MCF 10A (cell line): ENCODE measurements around the gene UNC5A. TPM values are rescaled to one million over a fixed set of nuclear protein-coding genes. Genes with fewer than 3 reads are reported as not detected.

Experiments
- BruUV-seq: library from RNA; stranded (reverse); fragments of 400-500 nt; replicated peaks from 2 replicates; lab custom pipeline; 2021; lab: Mats Ljungman, UMichigan
- CTCF ChIA-PET: fragments of 300-600 bp; sonication (Branson Sonifier 250); formaldehyde crosslinking; extraction: SDS; loops from one replicate; lab custom pipeline; 2021; ENCODE audit warnings: antibody characterized with exemption, inconsistent platforms; lab: Yijun Ruan, JAX
- POLR2A ChIA-PET: fragments of 300-600, 350-650 bp; sonication (Branson Sonifier 250); formaldehyde crosslinking; extraction: SDS; loops from one replicate; lab custom pipeline; 2020; ENCODE audit warnings: antibody characterized with exemption, inconsistent platforms; lab: Yijun Ruan, JAX
- DNase-seq: peaks from one replicate; pipeline ENCODE4 v3.0.0-alpha.2; 2018; ENCODE audit not compliant: unreplicated experiment
- H3K27ac Mint-ChIP-seq: one replicate; pipeline ENCODE4 v1.8.0; 2022; ENCODE audit warnings: mild to moderate bottlenecking, low read depth, mixed read lengths; ENCODE audit not compliant: unreplicated experiment
- H3K27me3 Mint-ChIP-seq: one replicate; pipeline ENCODE4 v1.8.0; 2022; ENCODE audit warnings: mixed read lengths; ENCODE audit not compliant: insufficient read depth, unreplicated experiment
- H3K36me3 Mint-ChIP-seq: one replicate; pipeline ENCODE4 v1.8.0; 2022; ENCODE audit warnings: mild to moderate bottlenecking, moderate library complexity, mixed read lengths; ENCODE audit not compliant: insufficient read depth, unreplicated experiment
- H3K4me1 Mint-ChIP-seq: one replicate; pipeline ENCODE4 v1.8.0; 2022; ENCODE audit warnings: mixed read lengths; ENCODE audit not compliant: insufficient read depth, unreplicated experiment
- H3K4me3 Mint-ChIP-seq: one replicate; pipeline ENCODE4 v1.8.0; 2022; ENCODE audit warnings: mild to moderate bottlenecking, moderate library complexity, mixed read lengths; ENCODE audit not compliant: unreplicated experiment
- H3K9me3 Mint-ChIP-seq: one replicate; pipeline ENCODE4 v1.8.0; 2022; ENCODE audit warnings: mixed read lengths; ENCODE audit not compliant: unreplicated experiment
- intact Hi-C: fragments of 100-400 bp; cut with micrococcal nuclease; formaldehyde crosslinking; loops from 2 replicates; pipeline ENCODE4 v1.14.1; 2022
- total RNA-seq: library from RNA; stranded (reverse); gene quantifications from 2 replicates; pipeline ENCODE4 v1.2.3, GENCODE V29; 2022
- TF ChIP-seq, protein P1 (sequence below): fragments of 200-600 bp; IDR thresholded peaks from one replicate; pipeline ENCODE4 v1.8.0; 2022; ENCODE audit warnings: antibody characterized with exemption, mild to moderate bottlenecking; ENCODE audit not compliant: unreplicated experiment

The UNC5A gene
- total RNA-seq, 1 experiment from 2014 or later, result 0.51 TPM

DNA sequence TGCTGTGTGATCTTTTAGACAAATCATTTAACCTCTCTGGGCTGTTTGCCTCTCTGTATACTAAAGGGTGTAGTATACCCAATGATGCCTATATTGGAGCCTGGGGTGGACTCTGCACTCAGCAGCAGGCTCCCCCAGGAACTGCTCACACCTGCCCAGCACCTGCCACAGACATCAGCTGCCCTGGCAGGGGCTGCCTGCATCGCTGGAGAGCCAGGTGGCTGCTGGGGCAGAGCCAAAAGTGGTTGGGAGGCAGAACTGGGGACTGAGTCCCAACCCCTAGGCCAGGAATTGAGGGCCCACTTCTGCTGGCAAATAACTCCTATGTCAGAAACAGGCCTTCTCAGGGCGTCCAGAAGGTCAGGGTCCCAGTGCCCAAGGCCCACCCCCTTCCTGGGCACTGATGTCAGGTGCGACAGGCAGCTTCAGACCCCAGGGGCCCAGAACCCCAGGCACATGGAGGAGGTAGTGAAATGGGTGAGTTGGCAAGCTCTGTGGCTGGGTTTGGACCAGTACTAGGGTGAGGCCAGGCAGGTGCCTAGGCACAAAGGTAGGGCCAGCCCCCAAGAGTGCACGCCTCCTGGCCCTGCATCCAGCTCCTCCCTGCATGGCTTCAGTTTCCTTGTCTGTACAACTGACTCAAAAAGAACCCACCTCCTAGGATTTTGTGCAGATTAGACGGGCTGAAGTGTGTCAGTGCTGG, 5.8 kb downstream of the UNC5A start:
- peaks cover 2% of the 10 kb centered on the region for H3K4me1 Mint-ChIP-seq
- H3K27me3 Mint-ChIP-seq, result peaks cover 27% of the 10 kb centered on the region
- DNase-seq, result no peak
- no peaks in the 10 kb centered on the region for H3K36me3 Mint-ChIP-seq
- POLR2A ChIA-PET, result no interaction called here
- H3K27ac Mint-ChIP-seq, result no peak overlapping the region
- H3K4me3 Mint-ChIP-seq, result peak overlapping the region; percentile 38
- intact Hi-C loops, result loop anchor here (10.0 kb wide), 1 partner anchor 139 kb away; no protein-coding TSS in a partner anchor
- TF ChIP-seq, protein P1, sequence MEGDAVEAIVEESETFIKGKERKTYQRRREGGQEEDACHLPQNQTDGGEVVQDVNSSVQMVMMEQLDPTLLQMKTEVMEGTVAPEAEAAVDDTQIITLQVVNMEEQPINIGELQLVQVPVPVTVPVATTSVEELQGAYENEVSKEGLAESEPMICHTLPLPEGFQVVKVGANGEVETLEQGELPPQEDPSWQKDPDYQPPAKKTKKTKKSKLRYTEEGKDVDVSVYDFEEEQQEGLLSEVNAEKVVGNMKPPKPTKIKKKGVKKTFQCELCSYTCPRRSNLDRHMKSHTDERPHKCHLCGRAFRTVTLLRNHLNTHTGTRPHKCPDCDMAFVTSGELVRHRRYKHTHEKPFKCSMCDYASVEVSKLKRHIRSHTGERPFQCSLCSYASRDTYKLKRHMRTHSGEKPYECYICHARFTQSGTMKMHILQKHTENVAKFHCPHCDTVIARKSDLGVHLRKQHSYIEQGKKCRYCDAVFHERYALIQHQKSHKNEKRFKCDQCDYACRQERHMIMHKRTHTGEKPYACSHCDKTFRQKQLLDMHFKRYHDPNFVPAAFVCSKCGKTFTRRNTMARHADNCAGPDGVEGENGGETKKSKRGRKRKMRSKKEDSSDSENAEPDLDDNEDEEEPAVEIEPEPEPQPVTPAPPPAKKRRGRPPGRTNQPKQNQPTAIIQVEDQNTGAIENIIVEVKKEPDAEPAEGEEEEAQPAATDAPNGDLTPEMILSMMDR, result no peak
- CTCF ChIA-PET, result interaction anchor here (0.6 kb wide), 2 partner anchors 13 to 997 kb away, joined by 4 to 5 read pairs; no protein-coding TSS in a partner anchor
- H3K9me3 Mint-ChIP-seq, result no peaks in the 10 kb centered on the region
- BruUV-seq, result no TSS peak

DNA sequence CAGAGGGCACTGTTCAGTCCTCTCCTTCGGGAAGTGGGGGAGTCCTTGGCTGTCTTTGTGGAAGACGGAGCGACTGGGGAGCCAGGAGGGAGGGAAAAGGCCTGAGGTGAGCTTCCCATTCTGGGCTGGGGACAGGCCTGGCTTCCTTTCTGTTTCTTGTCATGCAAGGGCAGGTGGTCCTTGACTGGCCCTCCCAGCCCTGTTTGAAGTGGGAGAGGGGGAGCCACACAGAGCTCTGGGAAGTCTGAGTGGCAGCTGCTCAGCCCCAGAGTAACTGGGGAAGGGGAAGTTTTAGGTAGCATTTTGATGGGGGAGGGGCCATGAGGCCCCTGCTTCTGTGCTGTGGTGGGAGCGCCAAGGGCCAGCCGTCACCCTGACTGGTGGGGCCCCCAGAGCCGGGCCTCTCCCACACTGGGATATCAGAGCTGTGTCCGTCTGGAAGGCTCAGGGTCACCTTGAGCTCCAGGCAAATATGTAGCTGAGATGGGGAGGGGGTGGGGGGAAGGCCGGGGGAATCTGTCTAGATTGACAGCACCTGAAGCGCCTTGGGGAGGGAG, 6.5 kb downstream of the UNC5A start:
- TF ChIP-seq, protein P1, result no peak
- peaks cover 1% of the 10 kb centered on the region for H3K4me1 Mint-ChIP-seq
- no peaks in the 10 kb centered on the region for H3K36me3 Mint-ChIP-seq
- ChIA-PET POLR2A (no interaction called here), CTCF (interaction anchor here (0.6 to 0.9 kb wide), 2 partner anchors 159 to 997 kb away, joined by 3 to 4 read pairs; no protein-coding TSS in a partner anchor)
- no peak for DNase-seq
- BruUV-seq, result no TSS peak
- H3K27me3 Mint-ChIP-seq, result peaks cover 20% of the 10 kb centered on the region
- intact Hi-C loops, result loop anchor here (10.0 kb wide), 1 partner anchor 138 kb away; no protein-coding TSS in a partner anchor
- H3K27ac Mint-ChIP-seq, result no peak overlapping the region
- H3K4me3 Mint-ChIP-seq, result peak overlapping the region; percentile 38
- H3K9me3 Mint-ChIP-seq, result no peaks in the 10 kb centered on the region

DNA sequence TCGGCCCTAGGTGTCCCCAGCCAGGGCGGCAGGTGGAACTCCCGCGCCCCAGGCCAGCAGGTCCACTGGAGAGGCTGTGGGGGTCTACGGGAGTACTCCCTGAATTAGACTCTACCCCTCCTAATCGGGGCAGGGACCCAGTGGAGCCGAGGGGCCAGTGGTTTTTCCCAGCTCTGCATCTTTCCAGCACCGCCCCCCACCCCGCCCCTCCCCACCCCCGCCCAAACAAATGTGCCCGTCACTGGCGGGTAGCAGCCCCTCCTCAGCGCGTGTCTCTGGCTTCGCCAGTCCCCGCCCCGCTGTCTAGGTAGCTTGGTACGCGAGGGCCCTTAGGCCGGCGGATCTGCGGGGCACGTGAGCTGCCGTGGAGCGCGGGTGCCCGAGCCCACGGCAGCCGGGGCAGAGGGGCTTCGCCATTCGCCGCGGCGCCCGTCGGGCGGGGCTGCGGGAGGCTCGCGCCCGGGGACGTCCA, 7.0 kb downstream of the UNC5A start:
- DNase-seq, result no peak

More for the DNA sequence above, 7.0 kb downstream of the UNC5A start:
- ChIA-PET CTCF (interaction anchor here (0.9 kb wide), 1 partner anchor 160 kb away, joined by 3 read pairs; no protein-coding TSS in a partner anchor), POLR2A (no interaction called here)
- Mint-ChIP-seq H3K27ac (no peak overlapping the region), H3K27me3 (peaks cover 15% of the 10 kb centered on the region), H3K36me3 (no peaks in the 10 kb centered on the region), H3K9me3 (no peaks in the 10 kb centered on the region), H3K4me3 (no peak overlapping the region), H3K4me1 (peaks cover 7% of the 10 kb centered on the region)
- TF ChIP-seq, protein P1, result no peak
- no TSS peak for BruUV-seq
- intact Hi-C loops, result loop anchor here (10.0 kb wide), 1 partner anchor 137 kb away; no protein-coding TSS in a partner anchor
